HTR-8/SVneo (cell line): Measurements from ENCODE around the gene B4GALNT3.
A peak's percentile ranks its signal among the peaks of the same experiment; 100 is the strongest.

Experiments used
- DNase-seq: peaks from one replicate; pipeline ENCODE4 v3.0.0; 2011; ENCODE audit warnings: low spot score, mixed read lengths; ENCODE audit not compliant: insufficient read length
- FAIRE-seq: peaks from 2 replicates; lab custom pipeline; 2011; peaks lifted over from hg19 to GRCh38; lab: Jason Lieb, UNC

The B4GALNT3 gene

GRCh38 chr12:586318-587071, 126.8 kb downstream of the B4GALNT3 start:
- DNase-seq: no peak
- no peak for FAIRE-seq

GRCh38 chr12:587132-588023, 127.6 kb downstream of the B4GALNT3 start:
- no peak for DNase-seq
- FAIRE-seq: no peak

GRCh38 chr12:588024-588322, 128.2 kb downstream of the B4GALNT3 start:
- no peak for DNase-seq
- FAIRE-seq: no peak

- no peak for FAIRE-seq
These were observed 128.9 kb downstream of the B4GALNT3 start for GRCh38 chr12:588646-589045.

GRCh38 chr12:590206-590750, 130.5 kb downstream of the B4GALNT3 start:
- FAIRE-seq: no peak
- DNase-seq: no peak

More at GRCh38 chr12:588646-589045, 128.9 kb downstream of the B4GALNT3 start:
- DNase-seq: no peak

- FAIRE-seq (no peak), DNase-seq (no peak)
These were observed 131.7 kb downstream of the B4GALNT3 start for GRCh38 chr12:591167-592023.

GRCh38 chr12:592024-592505, 132.3 kb downstream of the B4GALNT3 start:
- FAIRE-seq (peak; percentile 26), DNase-seq (no peak)

- DNase-seq: no peak
- FAIRE-seq: no peak
These were observed 133.9 kb downstream of the B4GALNT3 start for GRCh38 chr12:593396-594270.

- DNase-seq (peak; percentile 33), FAIRE-seq (peak; percentile 74)
These were observed 138.3 kb downstream of the B4GALNT3 start for GRCh38 chr12:597926-598568.

- no peak for FAIRE-seq
- no peak for DNase-seq
These were observed 140.0 kb downstream of the B4GALNT3 start for GRCh38 chr12:599756-600155.

- no peak for DNase-seq
- no peak for FAIRE-seq
These were observed 142.4 kb downstream of the B4GALNT3 start for GRCh38 chr12:601976-602699.

- DNase-seq (no peak), FAIRE-seq (no peak)
These were observed 142.9 kb downstream of the B4GALNT3 start for GRCh38 chr12:602700-603068.

GRCh38 chr12:604956-605355, 145.2 kb downstream of the B4GALNT3 start:
- FAIRE-seq: no peak
- DNase-seq: no peak

- no peak for FAIRE-seq
- DNase-seq: no peak
These were observed 147.8 kb downstream of the B4GALNT3 start for GRCh38 chr12:607541-608001.

GRCh38 chr12:608413-608812, 148.7 kb downstream of the B4GALNT3 start:
- DNase-seq: no peak
- FAIRE-seq: peak; percentile 65

- no peak for DNase-seq
- peak; percentile 57 for FAIRE-seq
These were observed 149.2 kb downstream of the B4GALNT3 start for GRCh38 chr12:608921-609320.

GRCh38 chr12:611721-612120, 152.0 kb downstream of the B4GALNT3 start:
- FAIRE-seq (no peak), DNase-seq (no peak)

GRCh38 chr12:612293-612692, 152.6 kb downstream of the B4GALNT3 start:
- DNase-seq (no peak), FAIRE-seq (no peak)
